Liver (tissue), 9 donors: ENCODE results near the gene VSIR. TPM values are rescaled to one million over a fixed set of nuclear protein-coding genes. Genes with fewer than 3 reads are reported as not detected.

ENCODE experiments used
- DNase-seq: peaks from one replicate; pipeline ENCODE4 v3.0.0-alpha.2; 2017; ENCODE audit warnings: low spot score
- H3K27ac ChIP-seq, 2 donors: one replicate each; pipeline ENCODE4 v1.7.0; 2013; ENCODE audit warnings: inconsistent platforms in 2 of 2, low read length in 2 of 2, control low read depth in 1 of 2, low read depth in 1 of 2, mild to moderate bottlenecking in 1 of 2
- H3K27me3 ChIP-seq, 4 donors: one replicate each; pipeline versions ENCODE4 v1.6.1 to v1.7.0; 2013; ENCODE audit warnings: low read length in 3 of 4, inconsistent platforms in 1 of 4, mild to moderate bottlenecking in 1 of 4, moderate library complexity in 1 of 4; ENCODE audit not compliant: control insufficient read depth in 4 of 4, insufficient read depth in 4 of 4
- H3K36me3 ChIP-seq, 4 donors: one replicate each; pipeline versions ENCODE4 v1.6.1 to v1.7.0; 2013; ENCODE audit warnings: low read length in 3 of 4, mild to moderate bottlenecking in 3 of 4, low read depth in 1 of 4, moderate library complexity in 1 of 4; ENCODE audit not compliant: control insufficient read depth in 4 of 4, insufficient read depth in 3 of 4
- H3K4me1 ChIP-seq, 4 donors: one replicate each; pipeline versions ENCODE4 v1.6.1 to v1.7.0; 2013; ENCODE audit warnings: low read length in 3 of 4, mild to moderate bottlenecking in 3 of 4, moderate library complexity in 1 of 4; ENCODE audit not compliant: control insufficient read depth in 4 of 4, insufficient read depth in 4 of 4
- H3K4me3 ChIP-seq, 3 donors: one replicate each; pipeline versions ENCODE4 v1.6.1 to v1.7.0; 2013; ENCODE audit warnings: low read length in 3 of 3, control low read depth in 1 of 3, low read depth in 1 of 3, mild to moderate bottlenecking in 1 of 3
- H3K9ac ChIP-seq, 2 donors: one replicate each; pipeline ENCODE4 v1.7.0; 2013; ENCODE audit warnings: low read length in 2 of 2, mild to moderate bottlenecking in 2 of 2, moderate library complexity in 2 of 2, control low read depth in 1 of 2, low read depth in 1 of 2
- H3K9me3 ChIP-seq, 4 donors: one replicate each; pipeline versions ENCODE4 v1.6.1 to v1.7.0; 2013; ENCODE audit warnings: low read length in 3 of 4; ENCODE audit not compliant: control insufficient read depth in 4 of 4
- EGR1 ChIP-seq, 2 donors: IDR thresholded peaks; 2 replicates each; pipeline ENCODE4 v1.6.1; 2016 to 2018; ENCODE audit warnings: antibody characterized with exemption in 2 of 2, low read depth in 2 of 2
- FOXA1 ChIP-seq: IDR thresholded peaks from 2 replicates; pipeline ENCODE4 v1.6.1; 2016; ENCODE audit warnings: antibody characterized with exemption
- FOXA2 ChIP-seq: IDR thresholded peaks from 2 replicates; pipeline ENCODE4 v1.6.1; 2016; ENCODE audit warnings: antibody characterized with exemption
- GABPA ChIP-seq, 2 donors: IDR thresholded peaks in 1 of 2; conservative IDR thresholded peaks in 1 of 2; 2 replicates each; pipeline ENCODE4 v1.6.1; 2016; ENCODE audit warnings: antibody characterized with exemption in 2 of 2, mild to moderate bottlenecking in 1 of 2, moderate library complexity in 1 of 2
- HNF4A ChIP-seq, 2 donors: conservative IDR thresholded peaks; 2 replicates each; pipeline ENCODE4 v1.6.1; 2016; ENCODE audit warnings: antibody characterized with exemption in 2 of 2, mild to moderate bottlenecking in 2 of 2
- HNF4G ChIP-seq: IDR thresholded peaks from 2 replicates; pipeline ENCODE4 v1.6.1; 2016; ENCODE audit warnings: antibody characterized with exemption
- JUND ChIP-seq, 2 donors: IDR thresholded peaks; 2 replicates each; pipeline ENCODE4 v1.6.1; 2016; ENCODE audit warnings: antibody characterized with exemption in 2 of 2
- NR2F2 ChIP-seq: IDR thresholded peaks from 2 replicates; pipeline ENCODE4 v1.6.1; 2016; ENCODE audit warnings: antibody characterized with exemption
- RAD21 ChIP-seq, 2 donors: IDR thresholded peaks; 2 replicates each; pipeline ENCODE4 v1.6.1; 2016; ENCODE audit warnings: antibody characterized with exemption in 2 of 2, mild to moderate bottlenecking in 2 of 2
- RXRA ChIP-seq, 2 donors: IDR thresholded peaks; 2 replicates each; pipeline ENCODE4 v1.6.1; 2017 to 2018; ENCODE audit warnings: antibody characterized with exemption in 2 of 2, mild to moderate bottlenecking in 1 of 2
- SP1 ChIP-seq: IDR thresholded peaks from 2 replicates; pipeline ENCODE4 v1.6.1; 2018; ENCODE audit warnings: antibody characterized with exemption, mild to moderate bottlenecking
- YY1 ChIP-seq: IDR thresholded peaks from 2 replicates; pipeline ENCODE4 v1.6.1; 2016; ENCODE audit warnings: antibody characterized with exemption, mild to moderate bottlenecking
- whole genome bisulfite sequencing: extraction: QIAGEN DNeasy Blood & Tissue Kit; methylation state at CpG from one replicate; pipeline ENCODE4 v1.1.7; 2013; 5-methylcytosine and 5-hydroxymethylcytosine counted together
- polyA plus RNA-seq, 2 donors: library from polyadenylated mRNA; stranded (reverse) in 1 of 2; unstranded in 1 of 2; fragments of 200-250 nt in 1 of 2; fragments of >200 nt in 1 of 2; fragmentation: Nextera tagmentation in 1 of 2; extraction: Ambion mirVana in 1 of 2; gene quantifications; one replicate each; pipeline versions ENCODE4 v1.2.1 to v1.2.3, GENCODE V29; 2013 to 2015
- total RNA-seq, 2 donors: library from RNA; depleted of rRNA; stranded (reverse); fragments of >200 nt; gene quantifications; one replicate each; pipeline ENCODE4 v1.2.3, GENCODE V29; 2014
- TF ChIP-seq, protein P1 (sequence below): IDR thresholded peaks from 2 replicates; pipeline ENCODE4 v1.6.1; 2016; ENCODE audit warnings: antibody characterized with exemption, mild to moderate bottlenecking
- TF ChIP-seq, protein P2 (sequence below): fragments of 150-350 bp; IDR thresholded peaks from 2 replicates; pipeline ENCODE4 v1.5.1; 2017; ENCODE audit warnings: improper control_type of control experiment, low read depth, low read length; ENCODE audit not compliant: missing input control
- TF ChIP-seq, protein P3 (sequence below): IDR thresholded peaks from 2 replicates; pipeline ENCODE4 v1.6.1; 2016; ENCODE audit warnings: antibody characterized with exemption
- TF ChIP-seq, protein P4 (sequence below): IDR thresholded peaks from 2 replicates; pipeline ENCODE4 v1.6.1; 2016; ENCODE audit warnings: antibody characterized with exemption
- TF ChIP-seq, protein P5 (sequence below): IDR thresholded peaks from 2 replicates; pipeline ENCODE4 v1.6.1; 2016; ENCODE audit warnings: antibody characterized with exemption
- donor health status: healthy.
- donor health status: healthy.
- donor health status: healthy.
- donor health status: healthy.
- donor health status: healthy.

Gene VSIR
- total and polyA plus RNA-seq, 4 donors = 7.2 to 12.2 (median 10.8) TPM

DNA sequence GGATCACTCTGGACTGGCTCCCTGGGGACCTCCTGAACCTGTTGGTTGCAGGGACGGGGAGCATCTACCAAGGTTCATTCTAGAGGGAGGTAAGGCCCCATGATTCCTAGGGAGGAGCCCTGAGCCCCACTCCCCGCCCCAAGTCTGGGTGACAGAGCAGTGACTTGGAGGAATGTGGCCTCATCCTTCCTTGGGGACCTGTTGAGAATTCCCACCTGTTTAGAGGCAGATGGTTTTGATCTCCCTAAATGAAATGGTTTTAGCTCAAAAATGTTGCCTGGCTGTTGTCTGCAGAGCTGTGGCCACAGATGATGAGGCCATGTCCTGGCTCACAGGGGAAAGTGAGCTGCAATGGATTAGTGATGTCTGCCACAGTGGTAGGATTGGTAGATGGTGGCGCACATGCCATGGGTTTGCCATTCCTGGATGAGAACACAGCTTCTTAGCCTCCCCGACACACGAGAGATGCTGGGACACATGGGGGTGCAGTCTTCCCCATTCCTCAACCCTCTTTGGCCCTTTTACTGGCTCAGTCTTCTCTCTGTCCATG, 66.0 kb downstream of the VSIR start:
- no peak for DNase-seq
- Histone ChIP-seq H3K27me3 (no peaks in the 10 kb centered on the region), H3K4me1 (peaks cover 0 to 7% (median 0%) of the 10 kb centered on the region in 4 donors), H3K27ac (no peak overlapping the region), H3K9ac (no peak overlapping the region), H3K9me3 (no peaks in the 10 kb centered on the region), H3K36me3 (no peaks in the 10 kb centered on the region), H3K4me3 (no peak overlapping the region)
- TF ChIP-seq RAD21 (IDR thresholded peaks at IDR 0.05) = no peak
- TF ChIP-seq FOXA2 = no peak
- no peak for TF ChIP-seq SP1
- no peak for TF ChIP-seq RXRA (IDR thresholded peaks at IDR 0.05)
- TF ChIP-seq HNF4G = no peak
- TF ChIP-seq, protein P1, sequence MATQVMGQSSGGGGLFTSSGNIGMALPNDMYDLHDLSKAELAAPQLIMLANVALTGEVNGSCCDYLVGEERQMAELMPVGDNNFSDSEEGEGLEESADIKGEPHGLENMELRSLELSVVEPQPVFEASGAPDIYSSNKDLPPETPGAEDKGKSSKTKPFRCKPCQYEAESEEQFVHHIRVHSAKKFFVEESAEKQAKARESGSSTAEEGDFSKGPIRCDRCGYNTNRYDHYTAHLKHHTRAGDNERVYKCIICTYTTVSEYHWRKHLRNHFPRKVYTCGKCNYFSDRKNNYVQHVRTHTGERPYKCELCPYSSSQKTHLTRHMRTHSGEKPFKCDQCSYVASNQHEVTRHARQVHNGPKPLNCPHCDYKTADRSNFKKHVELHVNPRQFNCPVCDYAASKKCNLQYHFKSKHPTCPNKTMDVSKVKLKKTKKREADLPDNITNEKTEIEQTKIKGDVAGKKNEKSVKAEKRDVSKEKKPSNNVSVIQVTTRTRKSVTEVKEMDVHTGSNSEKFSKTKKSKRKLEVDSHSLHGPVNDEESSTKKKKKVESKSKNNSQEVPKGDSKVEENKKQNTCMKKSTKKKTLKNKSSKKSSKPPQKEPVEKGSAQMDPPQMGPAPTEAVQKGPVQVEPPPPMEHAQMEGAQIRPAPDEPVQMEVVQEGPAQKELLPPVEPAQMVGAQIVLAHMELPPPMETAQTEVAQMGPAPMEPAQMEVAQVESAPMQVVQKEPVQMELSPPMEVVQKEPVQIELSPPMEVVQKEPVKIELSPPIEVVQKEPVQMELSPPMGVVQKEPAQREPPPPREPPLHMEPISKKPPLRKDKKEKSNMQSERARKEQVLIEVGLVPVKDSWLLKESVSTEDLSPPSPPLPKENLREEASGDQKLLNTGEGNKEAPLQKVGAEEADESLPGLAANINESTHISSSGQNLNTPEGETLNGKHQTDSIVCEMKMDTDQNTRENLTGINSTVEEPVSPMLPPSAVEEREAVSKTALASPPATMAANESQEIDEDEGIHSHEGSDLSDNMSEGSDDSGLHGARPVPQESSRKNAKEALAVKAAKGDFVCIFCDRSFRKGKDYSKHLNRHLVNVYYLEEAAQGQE = no peak
- TF ChIP-seq YY1 = no peak
- no peak for TF ChIP-seq EGR1 (IDR thresholded peaks at IDR 0.05; ENCODE audit: low read depth in 2 of 2)
- TF ChIP-seq, protein P2, sequence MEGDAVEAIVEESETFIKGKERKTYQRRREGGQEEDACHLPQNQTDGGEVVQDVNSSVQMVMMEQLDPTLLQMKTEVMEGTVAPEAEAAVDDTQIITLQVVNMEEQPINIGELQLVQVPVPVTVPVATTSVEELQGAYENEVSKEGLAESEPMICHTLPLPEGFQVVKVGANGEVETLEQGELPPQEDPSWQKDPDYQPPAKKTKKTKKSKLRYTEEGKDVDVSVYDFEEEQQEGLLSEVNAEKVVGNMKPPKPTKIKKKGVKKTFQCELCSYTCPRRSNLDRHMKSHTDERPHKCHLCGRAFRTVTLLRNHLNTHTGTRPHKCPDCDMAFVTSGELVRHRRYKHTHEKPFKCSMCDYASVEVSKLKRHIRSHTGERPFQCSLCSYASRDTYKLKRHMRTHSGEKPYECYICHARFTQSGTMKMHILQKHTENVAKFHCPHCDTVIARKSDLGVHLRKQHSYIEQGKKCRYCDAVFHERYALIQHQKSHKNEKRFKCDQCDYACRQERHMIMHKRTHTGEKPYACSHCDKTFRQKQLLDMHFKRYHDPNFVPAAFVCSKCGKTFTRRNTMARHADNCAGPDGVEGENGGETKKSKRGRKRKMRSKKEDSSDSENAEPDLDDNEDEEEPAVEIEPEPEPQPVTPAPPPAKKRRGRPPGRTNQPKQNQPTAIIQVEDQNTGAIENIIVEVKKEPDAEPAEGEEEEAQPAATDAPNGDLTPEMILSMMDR = no peak
- TF ChIP-seq, protein P3, sequence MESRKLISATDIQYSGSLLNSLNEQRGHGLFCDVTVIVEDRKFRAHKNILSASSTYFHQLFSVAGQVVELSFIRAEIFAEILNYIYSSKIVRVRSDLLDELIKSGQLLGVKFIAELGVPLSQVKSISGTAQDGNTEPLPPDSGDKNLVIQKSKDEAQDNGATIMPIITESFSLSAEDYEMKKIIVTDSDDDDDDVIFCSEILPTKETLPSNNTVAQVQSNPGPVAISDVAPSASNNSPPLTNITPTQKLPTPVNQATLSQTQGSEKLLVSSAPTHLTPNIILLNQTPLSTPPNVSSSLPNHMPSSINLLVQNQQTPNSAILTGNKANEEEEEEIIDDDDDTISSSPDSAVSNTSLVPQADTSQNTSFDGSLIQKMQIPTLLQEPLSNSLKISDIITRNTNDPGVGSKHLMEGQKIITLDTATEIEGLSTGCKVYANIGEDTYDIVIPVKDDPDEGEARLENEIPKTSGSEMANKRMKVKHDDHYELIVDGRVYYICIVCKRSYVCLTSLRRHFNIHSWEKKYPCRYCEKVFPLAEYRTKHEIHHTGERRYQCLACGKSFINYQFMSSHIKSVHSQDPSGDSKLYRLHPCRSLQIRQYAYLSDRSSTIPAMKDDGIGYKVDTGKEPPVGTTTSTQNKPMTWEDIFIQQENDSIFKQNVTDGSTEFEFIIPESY = no peak
- TF ChIP-seq FOXA1 = no peak
- TF ChIP-seq NR2F2 = no peak
- TF ChIP-seq HNF4A (conservative IDR thresholded peaks at IDR 0.05) = no peak
- TF ChIP-seq, protein P4, sequence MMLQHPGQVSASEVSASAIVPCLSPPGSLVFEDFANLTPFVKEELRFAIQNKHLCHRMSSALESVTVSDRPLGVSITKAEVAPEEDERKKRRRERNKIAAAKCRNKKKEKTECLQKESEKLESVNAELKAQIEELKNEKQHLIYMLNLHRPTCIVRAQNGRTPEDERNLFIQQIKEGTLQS = no peak
- TF ChIP-seq GABPA (IDR thresholded peaks at IDR 0.05 in 1 of 2, conservative IDR thresholded peaks at IDR 0.05 in 1 of 2) = no peak
- TF ChIP-seq JUND (IDR thresholded peaks at IDR 0.05) = no peak
- TF ChIP-seq, protein P5, sequence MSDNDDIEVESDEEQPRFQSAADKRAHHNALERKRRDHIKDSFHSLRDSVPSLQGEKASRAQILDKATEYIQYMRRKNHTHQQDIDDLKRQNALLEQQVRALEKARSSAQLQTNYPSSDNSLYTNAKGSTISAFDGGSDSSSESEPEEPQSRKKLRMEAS = no peak
- WGBS = 96% methylated on average over 5 of the region's 5 CpGs
